Dendritic cell treated with granulocyte-macrophage colony-stimulating factor and Interleukin-4, amounts not matched to agents 40 ng/mL and 50 ng/mL, for 4 days (primary cell): ENCODE measurements around the gene PHF1.

Experiments used
- H3K27ac Mint-ChIP-seq: one replicate; pipeline ENCODE4 v1.8.0; 2022; ENCODE audit warnings: mild to moderate bottlenecking, mixed read lengths
- H3K27me3 Mint-ChIP-seq: one replicate; pipeline ENCODE4 v1.8.0; 2022; ENCODE audit warnings: mild to moderate bottlenecking, mixed read lengths
- H3K36me3 Mint-ChIP-seq: one replicate; pipeline ENCODE4 v1.8.0; 2022; ENCODE audit warnings: low read depth, mixed read lengths
- H3K4me1 Mint-ChIP-seq: one replicate; pipeline ENCODE4 v1.8.0; 2022; ENCODE audit warnings: low read depth, mixed read lengths
- H3K4me3 Mint-ChIP-seq: one replicate; pipeline ENCODE4 v1.8.0; 2022; ENCODE audit warnings: mild to moderate bottlenecking, moderate library complexity, mixed read lengths
- H3K9me3 Mint-ChIP-seq: one replicate; pipeline ENCODE4 v1.8.0; 2022; ENCODE audit warnings: mixed read lengths
- intact Hi-C: fragments of 100-400 bp; cut with micrococcal nuclease; formaldehyde crosslinking; loops from one replicate; pipeline ENCODE4 v1.15.0; 2022

The PHF1 gene

GRCh38 chr6:33417903-33418689 is 7.3 kb downstream of the PHF1 start, which contains the start of gene CUTA:
TSS of gene CUTA (minus strand) at chr6:33418107. CDS start at chr6:33418000, 107 bp downstream.
- Mint-ChIP-seq H3K27me3 (peaks cover 16% of the 10 kb centered on the region), H3K4me3 (peak within 1 kb of the TSS; percentile 89), H3K4me1 (peaks cover 60% of the 10 kb centered on the region), H3K36me3 (peaks cover 43% of the 10 kb centered on the region), H3K9me3 (no peaks in the 10 kb centered on the region), H3K27ac (peak within 1 kb of the TSS; percentile 95)
- intact Hi-C loops = loop anchor here (1.0 kb wide), 1 partner anchor 7 kb away; no protein-coding TSS in a partner anchor

DNA sequence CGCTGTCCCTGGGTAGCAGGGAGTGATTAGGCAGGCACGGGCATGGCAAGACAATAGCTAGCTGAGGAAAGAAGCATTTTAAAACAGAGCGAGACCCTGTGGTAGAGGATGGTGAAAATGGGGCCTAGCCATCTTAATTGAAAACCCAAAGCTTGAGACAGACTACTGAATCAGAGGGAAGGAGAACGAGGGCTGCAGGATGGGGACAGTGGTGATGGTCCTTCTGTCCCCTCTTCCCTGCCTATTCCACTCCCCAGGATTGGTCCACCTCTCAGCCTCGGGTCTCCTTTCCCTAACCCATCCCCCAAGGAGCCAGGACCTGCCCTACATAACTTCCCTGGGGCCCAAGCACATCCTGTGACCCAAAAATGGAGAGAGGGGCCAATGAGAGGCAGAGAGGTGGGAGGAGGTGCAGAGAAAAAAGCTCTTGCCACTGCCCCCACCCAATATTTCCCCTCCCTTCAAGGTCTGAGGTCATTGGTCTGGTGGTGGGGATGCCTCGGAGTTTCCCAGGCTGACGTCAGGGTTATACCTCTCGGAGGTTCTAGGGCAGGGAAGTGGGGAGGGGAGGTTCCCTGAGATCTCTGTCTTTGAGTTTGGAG is 8.0 kb downstream of the PHF1 start:
- peak overlapping the region; percentile 89 for H3K4me3 Mint-ChIP-seq
- H3K4me1 Mint-ChIP-seq = peaks cover 59% of the 10 kb centered on the region
- peaks cover 21% of the 10 kb centered on the region for H3K27me3 Mint-ChIP-seq
- peaks cover 36% of the 10 kb centered on the region for H3K36me3 Mint-ChIP-seq
- no peaks in the 10 kb centered on the region for H3K9me3 Mint-ChIP-seq
- intact Hi-C loops = no loop called here
- peak overlapping the region; percentile 95 for H3K27ac Mint-ChIP-seq

DNA sequence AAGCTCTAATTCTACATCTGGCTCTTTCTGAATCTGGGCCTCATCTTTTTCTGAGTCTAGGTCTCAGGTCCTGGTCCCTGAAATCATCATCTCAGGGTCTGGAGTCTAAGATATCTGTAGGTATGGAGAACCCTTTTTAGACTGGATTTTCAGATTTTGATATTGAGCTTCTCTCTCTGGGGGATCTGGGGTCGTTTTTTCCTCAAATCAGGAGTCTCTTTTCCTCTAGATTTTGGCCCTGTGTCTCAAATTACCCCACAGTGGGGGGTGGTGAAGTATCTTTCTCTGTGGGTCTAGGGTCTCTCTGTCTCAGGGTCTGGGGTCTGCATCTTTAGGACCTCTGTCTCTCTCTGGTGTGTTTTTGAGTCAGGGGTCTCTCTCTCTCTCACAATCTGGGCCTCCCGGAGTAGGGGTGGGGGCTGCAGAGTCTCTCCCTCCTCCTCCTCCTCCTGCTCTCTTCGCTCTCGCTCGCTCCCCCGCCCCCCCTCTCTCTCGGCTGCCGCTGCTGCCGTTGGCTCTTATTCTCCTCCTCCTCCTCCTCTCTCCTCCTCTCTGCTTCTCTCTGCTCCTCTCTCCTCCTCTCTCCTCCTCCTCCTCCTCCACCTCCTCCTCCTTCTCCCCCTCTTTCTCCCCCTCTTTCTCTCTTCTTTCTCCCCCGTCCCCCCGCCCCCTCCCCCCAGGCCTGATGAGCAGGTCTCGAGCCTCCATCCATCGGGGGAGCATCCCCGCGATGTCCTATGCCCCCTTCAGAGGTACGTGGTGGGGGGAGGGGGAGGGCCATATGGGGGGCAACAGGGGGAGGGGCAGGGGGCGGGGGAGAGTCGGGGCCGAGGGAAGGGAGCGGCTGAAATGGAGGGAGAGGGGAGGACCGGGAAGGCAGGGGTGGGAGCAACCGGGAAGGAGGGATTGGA is 9.0 kb downstream of the PHF1 start, which contains the start of gene SYNGAP1:
Gene SYNGAP1, plus strand, starts transcription at position 486 of the 911 bp plus-strand sequence. Its CDS starts 200 bp downstream, at position 686.
- H3K4me3 Mint-ChIP-seq = no peak within 1 kb of the TSS
- no peaks in the 10 kb centered on the region for H3K9me3 Mint-ChIP-seq
- peaks cover 25% of the 10 kb centered on the region for H3K27me3 Mint-ChIP-seq
- peaks cover 26% of the 10 kb centered on the region for H3K36me3 Mint-ChIP-seq
- H3K27ac Mint-ChIP-seq = peak within 1 kb of the TSS; percentile 95
- peaks cover 61% of the 10 kb centered on the region for H3K4me1 Mint-ChIP-seq
- intact Hi-C loops = no loop called here

- H3K27me3 Mint-ChIP-seq = peaks cover 25% of the 10 kb centered on the region
- H3K4me1 Mint-ChIP-seq = peaks cover 60% of the 10 kb centered on the region
- no peak overlapping the region for H3K4me3 Mint-ChIP-seq
- H3K9me3 Mint-ChIP-seq = no peaks in the 10 kb centered on the region
- no peak overlapping the region for H3K27ac Mint-ChIP-seq
- intact Hi-C loops = no loop called here
- peaks cover 25% of the 10 kb centered on the region for H3K36me3 Mint-ChIP-seq
Observed at GRCh38 chr6:33420491-33421343, 9.9 kb downstream of the PHF1 start.

GRCh38 chr6:33421344-33421643 is 10.5 kb downstream of the PHF1 start:
- H3K4me3 Mint-ChIP-seq = no peak overlapping the region
- H3K27ac Mint-ChIP-seq = no peak overlapping the region
- H3K27me3 Mint-ChIP-seq = peaks cover 25% of the 10 kb centered on the region
- no peaks in the 10 kb centered on the region for H3K9me3 Mint-ChIP-seq
- intact Hi-C loops = no loop called here
- peaks cover 19% of the 10 kb centered on the region for H3K36me3 Mint-ChIP-seq
- peaks cover 59% of the 10 kb centered on the region for H3K4me1 Mint-ChIP-seq

DNA sequence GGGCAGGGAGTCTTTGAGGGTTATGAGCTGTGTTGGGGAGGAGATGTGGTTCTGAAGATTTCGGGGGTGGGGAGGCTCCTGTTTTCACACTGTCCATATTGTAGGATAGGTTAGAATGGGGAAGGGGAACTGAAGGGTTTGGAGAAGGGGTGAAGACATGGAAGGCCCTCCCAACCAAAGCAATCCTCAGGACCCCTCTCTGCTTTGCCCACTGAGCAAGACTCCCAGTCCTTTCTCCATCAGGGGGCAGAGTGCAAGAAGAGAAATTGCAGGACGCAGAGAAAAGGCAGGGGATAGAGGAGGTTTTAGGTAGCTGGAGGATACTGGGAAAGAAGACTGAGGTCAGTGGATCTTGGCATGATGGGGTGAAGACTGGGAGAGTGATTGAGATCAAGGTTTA is 13.0 kb downstream of the PHF1 start:
- peak overlapping the region; percentile 87 for H3K27ac Mint-ChIP-seq
- no peaks in the 10 kb centered on the region for H3K9me3 Mint-ChIP-seq
- H3K4me1 Mint-ChIP-seq = peaks cover 59% of the 10 kb centered on the region
- intact Hi-C loops = no loop called here
- peaks cover 39% of the 10 kb centered on the region for H3K27me3 Mint-ChIP-seq
- H3K4me3 Mint-ChIP-seq = no peak overlapping the region
- peaks cover 8% of the 10 kb centered on the region for H3K36me3 Mint-ChIP-seq

DNA sequence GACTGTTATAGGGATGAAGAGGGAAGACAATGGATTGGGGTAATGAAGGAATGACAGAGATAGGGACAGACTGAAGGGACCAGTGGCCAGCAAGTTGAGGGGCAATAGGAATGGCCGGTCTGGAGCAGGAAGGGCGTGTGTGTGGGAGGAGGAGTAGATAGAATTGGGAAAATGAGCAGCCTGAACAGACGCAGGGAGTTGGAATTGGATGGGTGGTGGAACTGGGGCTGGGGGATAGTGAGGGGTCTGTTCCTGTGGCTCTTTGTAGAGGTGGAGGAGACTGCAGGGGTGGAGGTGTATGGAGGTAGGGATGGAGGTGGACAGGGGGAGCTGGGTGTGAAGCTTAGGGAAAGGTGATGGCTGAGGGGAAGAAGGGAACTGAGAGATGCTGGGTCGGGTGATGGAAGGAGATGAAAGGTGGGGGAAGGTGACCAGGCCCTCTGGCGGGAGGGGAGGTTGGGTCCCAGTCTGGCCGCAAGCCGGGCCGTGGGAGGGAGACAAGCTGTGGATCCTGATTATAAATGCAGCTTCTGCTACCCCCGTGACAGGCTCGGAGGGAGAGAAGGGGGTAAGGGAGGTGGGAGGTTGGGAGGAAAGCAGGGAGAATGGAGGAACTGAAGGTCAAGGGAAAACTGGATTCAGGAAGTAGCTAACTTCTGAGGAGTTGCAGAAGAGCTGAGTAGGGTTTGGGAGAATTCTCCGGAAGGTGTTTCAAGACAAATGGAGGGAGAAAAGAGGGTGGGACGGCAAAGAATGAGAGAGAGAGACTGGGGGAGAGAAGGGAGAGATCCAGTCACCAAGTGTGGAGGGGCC is 14.2 kb downstream of the PHF1 start:
- Mint-ChIP-seq H3K9me3 (no peaks in the 10 kb centered on the region), H3K4me3 (peak overlapping the region; percentile 82), H3K27ac (peak overlapping the region; percentile 87), H3K4me1 (peaks cover 58% of the 10 kb centered on the region), H3K36me3 (peaks cover 8% of the 10 kb centered on the region), H3K27me3 (peaks cover 39% of the 10 kb centered on the region)
- intact Hi-C loops = loop anchor here (1.0 kb wide), 1 partner anchor 8 kb away; no protein-coding TSS in a partner anchor

DNA sequence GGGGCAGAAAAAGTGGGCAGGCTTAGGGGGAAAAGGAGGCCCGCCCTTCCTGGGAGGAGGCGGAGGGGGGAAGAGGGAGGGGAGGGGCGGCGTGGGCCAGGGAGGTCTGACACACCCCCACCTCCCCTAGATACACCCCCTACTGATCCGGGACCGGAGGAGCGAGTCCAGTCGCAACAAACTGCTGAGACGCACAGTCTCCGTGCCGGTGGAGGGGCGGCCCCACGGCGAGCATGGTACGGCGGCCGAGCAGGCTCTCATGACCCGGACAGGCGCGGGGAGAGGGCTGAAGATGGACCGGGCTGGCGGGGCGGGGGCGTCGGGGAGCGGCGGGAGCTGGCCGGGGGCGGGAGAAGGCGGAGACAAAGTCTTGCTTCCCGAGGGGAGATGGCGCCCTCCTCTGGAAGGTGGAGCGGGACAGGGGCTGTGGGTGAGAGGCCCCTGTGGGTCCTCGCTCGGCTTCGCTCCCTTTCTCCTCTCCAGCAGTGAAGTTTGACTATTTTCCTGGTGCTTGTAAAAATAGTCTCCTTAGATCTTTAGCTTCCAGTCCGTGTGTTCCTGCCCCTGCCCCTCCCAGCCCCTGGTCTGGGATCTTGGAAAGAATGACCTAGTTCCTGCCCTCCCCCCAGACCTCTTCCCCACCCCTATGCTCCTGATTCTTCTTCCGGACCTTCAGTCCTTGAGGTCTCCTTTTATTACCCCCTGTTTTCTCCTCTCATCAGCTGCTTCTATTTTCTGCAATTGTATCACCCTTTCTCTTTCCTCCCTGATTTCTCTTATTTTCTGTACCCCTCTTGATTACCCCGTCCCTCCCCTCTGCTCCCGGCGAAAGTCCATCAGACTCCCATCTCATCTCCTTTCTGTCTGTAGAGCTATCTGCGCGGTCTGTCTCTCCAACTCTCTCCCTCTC is 15.1 kb downstream of the PHF1 start:
- Mint-ChIP-seq H3K4me3 (peak overlapping the region; percentile 82), H3K27ac (peak overlapping the region; percentile 87), H3K36me3 (peaks cover 8% of the 10 kb centered on the region), H3K27me3 (peaks cover 35% of the 10 kb centered on the region), H3K9me3 (no peaks in the 10 kb centered on the region), H3K4me1 (peaks cover 59% of the 10 kb centered on the region)
- intact Hi-C loops = loop anchor here (1.0 kb wide), 2 partner anchors 9 to 35 kb away; partner anchors contain the start of gene KIFC1

GRCh38 chr6:33426590-33427511 is 16.0 kb downstream of the PHF1 start:
- peaks cover 8% of the 10 kb centered on the region for H3K36me3 Mint-ChIP-seq
- H3K4me1 Mint-ChIP-seq = peaks cover 69% of the 10 kb centered on the region
- peaks cover 36% of the 10 kb centered on the region for H3K27me3 Mint-ChIP-seq
- H3K27ac Mint-ChIP-seq = peak overlapping the region; percentile 87
- peak overlapping the region; percentile 82 for H3K4me3 Mint-ChIP-seq
- intact Hi-C loops = loop anchor here (1.0 kb wide), 1 partner anchor 36 kb away; the partner anchor contains the start of gene KIFC1
- H3K9me3 Mint-ChIP-seq = no peaks in the 10 kb centered on the region

- Mint-ChIP-seq H3K27ac (peak overlapping the region; percentile 55), H3K4me1 (peaks cover 77% of the 10 kb centered on the region), H3K9me3 (no peaks in the 10 kb centered on the region), H3K27me3 (peaks cover 44% of the 10 kb centered on the region), H3K4me3 (peak overlapping the region; percentile 71), H3K36me3 (peaks cover 8% of the 10 kb centered on the region)
- intact Hi-C loops = no loop called here
Observed at GRCh38 chr6:33427585-33428223, 16.9 kb downstream of the PHF1 start.
